ENCODE results near the gene EGFR. TPM values are rescaled to one million over a fixed set of nuclear protein-coding genes. Genes with fewer than 3 reads are reported as not detected.
A peak's percentile ranks its signal among the peaks of the same experiment; 100 is the strongest.

The EGFR gene
- total and polyA plus RNA-seq, 5 experiments from 2014 or later, result not detected

GRCh38 chr7:55231736-55232280 is 213.0 kb downstream of the EGFR start:
- POLR2A ChIA-PET, result no interaction called here
- Mint-ChIP-seq H3K4me1 (peaks cover 0 to 2% (median 0%) of the 10 kb centered on the region in 4 donors), H3K4me3 (no peak overlapping the region), H3K27me3 (peaks cover 5 to 60% (median 22%) of the 10 kb centered on the region in 5 donors), H3K36me3 (peaks cover 0 to 9% (median 3%) of the 10 kb centered on the region in 3 donors), H3K9me3 (peaks cover 9 to 37% (median 23%) of the 10 kb centered on the region in 9 donors), H3K27ac (no peak overlapping the region)
- ATAC-seq, result no peak
- DNase-seq, result no peak

- DNase-seq (no peak), ATAC-seq (no peak)
- H3K36me3 Mint-ChIP-seq, result peaks cover 0 to 9% (median 3%) of the 10 kb centered on the region in 3 donors
- POLR2A ChIA-PET, result no interaction called here
- peaks cover 0 to 2% (median 0%) of the 10 kb centered on the region in 4 donors for H3K4me1 Mint-ChIP-seq
- no peak overlapping the region for H3K27ac Mint-ChIP-seq
- peaks cover 5 to 69% (median 23%) of the 10 kb centered on the region in 5 donors for H3K27me3 Mint-ChIP-seq
- no peak overlapping the region for H3K4me3 Mint-ChIP-seq
- H3K9me3 Mint-ChIP-seq, result peaks cover 6 to 27% (median 16%) of the 10 kb centered on the region in 9 donors
Observed at GRCh38 chr7:55233001-55233400, 214.2 kb downstream of the EGFR start.

- H3K27ac Mint-ChIP-seq, result no peak overlapping the region
- no peak for DNase-seq
- H3K4me1 Mint-ChIP-seq, result no peaks in the 10 kb centered on the region
- no peak for ATAC-seq
- H3K4me3 Mint-ChIP-seq, result no peak overlapping the region
- POLR2A ChIA-PET, result no interaction called here
- H3K9me3 Mint-ChIP-seq, result peaks cover under 1 to 17% (median 6%) of the 10 kb centered on the region in 9 donors
- peaks cover 8 to 58% (median 18%) of the 10 kb centered on the region in 5 donors for H3K27me3 Mint-ChIP-seq
- H3K36me3 Mint-ChIP-seq, result no peaks in the 10 kb centered on the region
Observed at GRCh38 chr7:55234408-55234807, 215.6 kb downstream of the EGFR start.

GRCh38 chr7:55235115-55235514 is 216.3 kb downstream of the EGFR start:
- POLR2A ChIA-PET, result no interaction called here
- H3K27me3 Mint-ChIP-seq, result peaks cover 8 to 61% (median 17%) of the 10 kb centered on the region in 5 donors
- H3K4me3 Mint-ChIP-seq, result no peak overlapping the region
- no peaks in the 10 kb centered on the region for H3K4me1 Mint-ChIP-seq
- H3K9me3 Mint-ChIP-seq, result peaks cover 0 to 10% (median 4%) of the 10 kb centered on the region in 9 donors
- H3K36me3 Mint-ChIP-seq, result no peaks in the 10 kb centered on the region
- H3K27ac Mint-ChIP-seq, result no peak overlapping the region
- ATAC-seq (no peak), DNase-seq (no peak)

GRCh38 chr7:55235801-55236200 is 217.0 kb downstream of the EGFR start:
- DNase-seq, result no peak
- H3K27ac Mint-ChIP-seq, result no peak overlapping the region
- no peaks in the 10 kb centered on the region for H3K36me3 Mint-ChIP-seq
- POLR2A ChIA-PET, result no interaction called here
- H3K27me3 Mint-ChIP-seq, result peaks cover 6 to 68% (median 20%) of the 10 kb centered on the region in 5 donors
- no peaks in the 10 kb centered on the region for H3K4me1 Mint-ChIP-seq
- H3K9me3 Mint-ChIP-seq, result peaks cover 0 to 3% (median 0%) of the 10 kb centered on the region in 9 donors
- H3K4me3 Mint-ChIP-seq, result no peak overlapping the region
- no peak for ATAC-seq

- no peak for ATAC-seq
- H3K9me3 Mint-ChIP-seq, result no peaks in the 10 kb centered on the region
- peaks cover 6 to 73% (median 20%) of the 10 kb centered on the region in 5 donors for H3K27me3 Mint-ChIP-seq
- H3K36me3 Mint-ChIP-seq, result no peaks in the 10 kb centered on the region
- no peak overlapping the region for H3K4me3 Mint-ChIP-seq
- no peak overlapping the region for H3K27ac Mint-ChIP-seq
- no peaks in the 10 kb centered on the region for H3K4me1 Mint-ChIP-seq
- no peak for DNase-seq
- POLR2A ChIA-PET, result no interaction called here
Observed at GRCh38 chr7:55236476-55236875, 217.7 kb downstream of the EGFR start.

GRCh38 chr7:55237156-55237893 is 218.5 kb downstream of the EGFR start:
- H3K4me3 Mint-ChIP-seq, result no peak overlapping the region
- POLR2A ChIA-PET, result no interaction called here
- no peak for DNase-seq
- no peaks in the 10 kb centered on the region for H3K4me1 Mint-ChIP-seq
- no peaks in the 10 kb centered on the region for H3K36me3 Mint-ChIP-seq
- no peak overlapping the region for H3K27ac Mint-ChIP-seq
- ATAC-seq, result no peak
- H3K27me3 Mint-ChIP-seq, result peaks cover 4 to 73% (median 16%) of the 10 kb centered on the region in 5 donors
- no peaks in the 10 kb centered on the region for H3K9me3 Mint-ChIP-seq

GRCh38 chr7:55239406-55239805 is 220.6 kb downstream of the EGFR start:
- H3K36me3 Mint-ChIP-seq, result no peaks in the 10 kb centered on the region
- H3K4me1 Mint-ChIP-seq, result no peaks in the 10 kb centered on the region
- H3K27me3 Mint-ChIP-seq, result peaks cover 2 to 56% (median 8%) of the 10 kb centered on the region in 5 donors
- ATAC-seq (no peak), DNase-seq (no peak)
- POLR2A ChIA-PET, result no interaction called here
- H3K27ac Mint-ChIP-seq, result no peak overlapping the region
- H3K9me3 Mint-ChIP-seq, result no peaks in the 10 kb centered on the region
- no peak overlapping the region for H3K4me3 Mint-ChIP-seq

GRCh38 chr7:55240418-55241142 is 221.8 kb downstream of the EGFR start:
- no peaks in the 10 kb centered on the region for H3K36me3 Mint-ChIP-seq
- no peaks in the 10 kb centered on the region for H3K4me1 Mint-ChIP-seq
- peaks cover 2 to 49% (median 12%) of the 10 kb centered on the region in 5 donors for H3K27me3 Mint-ChIP-seq
- no peak overlapping the region for H3K4me3 Mint-ChIP-seq
- POLR2A ChIA-PET, result no interaction called here
- DNase-seq (no peak), ATAC-seq (no peak)
- H3K27ac Mint-ChIP-seq, result peak overlapping the region in 2 of 10 donors; percentile 11 to 25
- no peaks in the 10 kb centered on the region for H3K9me3 Mint-ChIP-seq

GRCh38 chr7:55241958-55242357 is 223.1 kb downstream of the EGFR start:
- H3K27me3 Mint-ChIP-seq, result peaks cover 3 to 36% (median 8%) of the 10 kb centered on the region in 5 donors
- POLR2A ChIA-PET, result no interaction called here
- no peaks in the 10 kb centered on the region for H3K4me1 Mint-ChIP-seq
- H3K9me3 Mint-ChIP-seq, result no peaks in the 10 kb centered on the region
- H3K27ac Mint-ChIP-seq, result no peak overlapping the region
- DNase-seq (no peak), ATAC-seq (no peak)
- no peak overlapping the region for H3K4me3 Mint-ChIP-seq
- no peaks in the 10 kb centered on the region for H3K36me3 Mint-ChIP-seq

- Mint-ChIP-seq H3K36me3 (no peaks in the 10 kb centered on the region), H3K27ac (no peak overlapping the region), H3K4me1 (no peaks in the 10 kb centered on the region), H3K4me3 (no peak overlapping the region), H3K27me3 (peaks cover 3 to 30% (median 8%) of the 10 kb centered on the region in 5 donors), H3K9me3 (no peaks in the 10 kb centered on the region)
- no peak for ATAC-seq
- POLR2A ChIA-PET, result no interaction called here
- DNase-seq, result no peak
Observed at GRCh38 chr7:55242613-55243012, 223.8 kb downstream of the EGFR start.

- Mint-ChIP-seq H3K9me3 (no peaks in the 10 kb centered on the region), H3K4me1 (no peaks in the 10 kb centered on the region), H3K36me3 (no peaks in the 10 kb centered on the region), H3K27ac (no peak overlapping the region), H3K27me3 (peaks cover 7 to 36% (median 13%) of the 10 kb centered on the region in 5 donors), H3K4me3 (no peak overlapping the region)
- no peak for ATAC-seq
- no peak for DNase-seq
- POLR2A ChIA-PET, result no interaction called here
Observed at GRCh38 chr7:55244006-55244745, 225.4 kb downstream of the EGFR start.

Measured in naive thymus-derived CD8-positive, alpha-beta T cell (primary cell).